MCF 10A (cell line): ENCODE measurements around the gene TGFB2. TPM values are rescaled to one million over a fixed set of nuclear protein-coding genes. Genes with fewer than 3 reads are reported as not detected.

Source experiments
- BruUV-seq: library from RNA; stranded (reverse); fragments of 400-500 nt; replicated peaks from 2 replicates; lab custom pipeline; 2021; lab: Mats Ljungman, UMichigan
- CTCF ChIA-PET: fragments of 300-600 bp; sonication (Branson Sonifier 250); formaldehyde crosslinking; extraction: SDS; loops from one replicate; lab custom pipeline; 2021; ENCODE audit warnings: antibody characterized with exemption, inconsistent platforms; lab: Yijun Ruan, JAX
- POLR2A ChIA-PET: fragments of 300-600, 350-650 bp; sonication (Branson Sonifier 250); formaldehyde crosslinking; extraction: SDS; loops from one replicate; lab custom pipeline; 2020; ENCODE audit warnings: antibody characterized with exemption, inconsistent platforms; lab: Yijun Ruan, JAX
- DNase-seq: peaks from one replicate; pipeline ENCODE4 v3.0.0-alpha.2; 2018; ENCODE audit not compliant: unreplicated experiment
- H3K27ac Mint-ChIP-seq: one replicate; pipeline ENCODE4 v1.8.0; 2022; ENCODE audit warnings: mild to moderate bottlenecking, low read depth, mixed read lengths; ENCODE audit not compliant: unreplicated experiment
- H3K27me3 Mint-ChIP-seq: one replicate; pipeline ENCODE4 v1.8.0; 2022; ENCODE audit warnings: mixed read lengths; ENCODE audit not compliant: insufficient read depth, unreplicated experiment
- H3K36me3 Mint-ChIP-seq: one replicate; pipeline ENCODE4 v1.8.0; 2022; ENCODE audit warnings: mild to moderate bottlenecking, moderate library complexity, mixed read lengths; ENCODE audit not compliant: insufficient read depth, unreplicated experiment
- H3K4me1 Mint-ChIP-seq: one replicate; pipeline ENCODE4 v1.8.0; 2022; ENCODE audit warnings: mixed read lengths; ENCODE audit not compliant: insufficient read depth, unreplicated experiment
- H3K4me3 Mint-ChIP-seq: one replicate; pipeline ENCODE4 v1.8.0; 2022; ENCODE audit warnings: mild to moderate bottlenecking, moderate library complexity, mixed read lengths; ENCODE audit not compliant: unreplicated experiment
- H3K9me3 Mint-ChIP-seq: one replicate; pipeline ENCODE4 v1.8.0; 2022; ENCODE audit warnings: mixed read lengths; ENCODE audit not compliant: unreplicated experiment
- intact Hi-C: fragments of 100-400 bp; cut with micrococcal nuclease; formaldehyde crosslinking; loops from 2 replicates; pipeline ENCODE4 v1.14.1; 2022
- total RNA-seq: library from RNA; stranded (reverse); gene quantifications from 2 replicates; pipeline ENCODE4 v1.2.3, GENCODE V29; 2022
- TF ChIP-seq, protein P1 (sequence below): fragments of 200-600 bp; IDR thresholded peaks from one replicate; pipeline ENCODE4 v1.8.0; 2022; ENCODE audit warnings: antibody characterized with exemption, mild to moderate bottlenecking; ENCODE audit not compliant: unreplicated experiment

The TGFB2 gene
- total RNA-seq, 1 experiment from 2014 or later, result 6.3 TPM

DNA sequence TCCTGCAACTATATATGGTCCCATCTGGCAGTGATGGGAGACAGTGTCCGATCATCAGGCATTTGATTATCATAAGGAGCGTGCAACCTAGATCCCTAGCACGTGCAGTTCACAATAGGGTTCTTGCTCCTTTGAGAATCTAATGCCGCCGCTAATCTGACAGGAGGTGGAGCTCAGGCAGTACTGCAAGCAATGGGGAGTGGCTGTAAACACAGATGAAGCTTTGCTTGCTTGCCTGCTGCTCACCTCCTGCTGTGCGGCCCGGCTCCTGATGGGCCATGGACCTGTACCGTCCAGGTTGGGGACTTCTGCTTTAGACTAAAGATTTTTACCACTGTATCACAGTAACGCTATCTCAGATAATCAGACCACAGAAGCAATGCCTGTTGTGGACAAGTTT lies 63.8 kb downstream of the TGFB2 start:
- TF ChIP-seq, protein P1, sequence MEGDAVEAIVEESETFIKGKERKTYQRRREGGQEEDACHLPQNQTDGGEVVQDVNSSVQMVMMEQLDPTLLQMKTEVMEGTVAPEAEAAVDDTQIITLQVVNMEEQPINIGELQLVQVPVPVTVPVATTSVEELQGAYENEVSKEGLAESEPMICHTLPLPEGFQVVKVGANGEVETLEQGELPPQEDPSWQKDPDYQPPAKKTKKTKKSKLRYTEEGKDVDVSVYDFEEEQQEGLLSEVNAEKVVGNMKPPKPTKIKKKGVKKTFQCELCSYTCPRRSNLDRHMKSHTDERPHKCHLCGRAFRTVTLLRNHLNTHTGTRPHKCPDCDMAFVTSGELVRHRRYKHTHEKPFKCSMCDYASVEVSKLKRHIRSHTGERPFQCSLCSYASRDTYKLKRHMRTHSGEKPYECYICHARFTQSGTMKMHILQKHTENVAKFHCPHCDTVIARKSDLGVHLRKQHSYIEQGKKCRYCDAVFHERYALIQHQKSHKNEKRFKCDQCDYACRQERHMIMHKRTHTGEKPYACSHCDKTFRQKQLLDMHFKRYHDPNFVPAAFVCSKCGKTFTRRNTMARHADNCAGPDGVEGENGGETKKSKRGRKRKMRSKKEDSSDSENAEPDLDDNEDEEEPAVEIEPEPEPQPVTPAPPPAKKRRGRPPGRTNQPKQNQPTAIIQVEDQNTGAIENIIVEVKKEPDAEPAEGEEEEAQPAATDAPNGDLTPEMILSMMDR, result no peak
- Mint-ChIP-seq H3K27ac (no peak overlapping the region), H3K27me3 (no peaks in the 10 kb centered on the region), H3K9me3 (no peaks in the 10 kb centered on the region), H3K36me3 (no peaks in the 10 kb centered on the region), H3K4me3 (no peak overlapping the region), H3K4me1 (peaks cover 10% of the 10 kb centered on the region)
- intact Hi-C loops, result no loop called here
- no TSS peak for BruUV-seq
- DNase-seq, result no peak
- ChIA-PET CTCF (no interaction called here), POLR2A (interaction anchor here (1.5 kb wide), 1 partner anchor 10 kb away, joined by 8 read pairs; no protein-coding TSS in a partner anchor)

DNA sequence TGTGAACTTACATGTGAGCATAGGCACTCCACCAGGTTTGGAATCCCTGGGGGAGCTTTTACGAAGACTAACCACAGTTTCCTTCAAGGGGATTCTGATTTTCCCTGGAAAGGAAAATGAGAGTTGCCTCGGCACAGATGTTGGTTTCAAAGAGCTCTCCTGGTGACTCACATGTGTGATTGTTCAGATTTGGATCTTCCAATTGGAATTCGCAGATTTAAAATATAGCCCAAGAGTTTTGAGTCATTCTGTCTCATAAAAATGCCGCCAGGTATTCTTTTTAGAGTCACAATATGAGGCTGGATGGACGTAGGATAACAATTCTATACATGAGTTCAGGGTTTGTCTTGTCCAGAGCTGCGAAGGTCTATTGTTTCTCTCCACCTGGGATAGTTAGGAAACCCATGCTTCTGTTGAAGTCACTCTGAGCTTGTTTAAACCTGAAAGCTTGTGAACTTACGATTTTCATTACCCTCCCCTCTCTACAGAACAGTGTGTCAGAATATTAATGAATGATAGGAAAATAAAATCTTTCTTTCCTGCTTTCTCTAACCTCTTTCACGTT lies 64.9 kb downstream of the TGFB2 start:
- no TSS peak for BruUV-seq
- peak; percentile 38 for DNase-seq
- POLR2A ChIA-PET, result interaction anchor here (0.8 to 1.5 kb wide), 5 partner anchors 8 to 50 kb away, joined by 3 to 8 read pairs (median 4); no protein-coding TSS in a partner anchor

DNA sequence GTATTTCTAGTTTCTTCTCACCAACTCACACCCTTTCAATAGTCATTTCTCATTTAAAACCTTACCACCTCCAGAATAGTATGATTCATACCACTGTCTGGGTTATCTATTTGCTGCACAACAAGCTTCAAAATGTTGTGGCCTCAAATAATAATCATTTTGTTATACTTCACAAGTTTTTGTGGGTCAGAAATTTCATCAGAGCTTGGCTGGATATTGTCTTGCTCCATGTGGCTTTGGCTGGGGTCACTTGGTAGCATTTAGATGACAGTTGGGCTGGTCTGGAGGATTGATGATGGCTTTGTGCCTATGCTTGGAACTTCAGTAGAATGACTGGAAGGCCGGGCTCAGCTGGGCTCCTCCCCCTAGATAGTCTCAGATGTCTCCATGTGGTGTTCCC lies 66.0 kb downstream of the TGFB2 start:
- Mint-ChIP-seq H3K27ac (no peak overlapping the region), H3K9me3 (no peaks in the 10 kb centered on the region), H3K36me3 (no peaks in the 10 kb centered on the region), H3K4me1 (peaks cover 10% of the 10 kb centered on the region), H3K4me3 (no peak overlapping the region), H3K27me3 (no peaks in the 10 kb centered on the region)
- CTCF ChIA-PET, result interaction anchor here (0.5 to 1.8 kb wide), 4 partner anchors 9 to 222 kb away, joined by 3 to 9 read pairs (median 4); no protein-coding TSS in a partner anchor
- POLR2A ChIA-PET, result interaction anchor here (0.8 to 1.5 kb wide), 2 partner anchors 9 to 27 kb away, joined by 3 to 4 read pairs; no protein-coding TSS in a partner anchor
- no TSS peak for BruUV-seq
- intact Hi-C loops, result no loop called here
- TF ChIP-seq, protein P1, result no peak
- no peak for DNase-seq

More for the DNA sequence above, 64.9 kb downstream of the TGFB2 start:
- H3K9me3 Mint-ChIP-seq, result no peaks in the 10 kb centered on the region
- no peak overlapping the region for H3K27ac Mint-ChIP-seq
- CTCF ChIA-PET, result interaction anchor here (0.6 to 1.8 kb wide), 4 partner anchors 10 to 657 kb away, joined by 3 to 9 read pairs (median 4); no protein-coding TSS in a partner anchor
- TF ChIP-seq, protein P1, result no peak
- H3K4me3 Mint-ChIP-seq, result no peak overlapping the region
- no peaks in the 10 kb centered on the region for H3K27me3 Mint-ChIP-seq
- intact Hi-C loops, result no loop called here
- H3K36me3 Mint-ChIP-seq, result no peaks in the 10 kb centered on the region
- H3K4me1 Mint-ChIP-seq, result peaks cover 10% of the 10 kb centered on the region

DNA sequence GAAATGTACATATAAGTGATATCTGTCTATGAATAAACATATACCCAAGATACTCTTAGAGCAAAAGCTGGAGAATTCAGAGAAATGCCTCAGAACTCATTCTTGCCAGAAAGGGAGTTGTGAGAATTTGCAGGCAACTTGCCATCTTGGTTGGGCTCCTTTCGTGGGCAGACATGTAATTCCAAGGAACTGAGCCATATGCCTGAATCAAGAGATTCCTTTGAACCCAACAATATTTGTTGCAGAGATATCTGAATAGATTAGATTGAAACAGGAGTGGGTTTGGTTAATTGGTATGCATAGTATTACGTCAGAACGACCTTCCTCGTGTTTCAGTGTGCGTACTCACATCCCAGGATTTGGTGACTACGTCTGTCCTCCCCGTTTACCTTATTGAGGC lies 67.0 kb downstream of the TGFB2 start:
- CTCF ChIA-PET, result interaction anchor here (0.6 to 1.1 kb wide), 2 partner anchors 32 to 280 kb away, joined by 3 to 5 read pairs; no protein-coding TSS in a partner anchor
- peaks cover 10% of the 10 kb centered on the region for H3K4me1 Mint-ChIP-seq
- intact Hi-C loops, result no loop called here
- no peaks in the 10 kb centered on the region for H3K36me3 Mint-ChIP-seq
- H3K27ac Mint-ChIP-seq, result no peak overlapping the region
- BruUV-seq, result no TSS peak
- H3K4me3 Mint-ChIP-seq, result no peak overlapping the region
- POLR2A ChIA-PET, result interaction anchor here (0.7 to 1.4 kb wide), 2 partner anchors 14 to 15 kb away, joined by 3 read pairs; no protein-coding TSS in a partner anchor
- H3K27me3 Mint-ChIP-seq, result no peaks in the 10 kb centered on the region
- H3K9me3 Mint-ChIP-seq, result peaks cover 8% of the 10 kb centered on the region
- no peak for DNase-seq
- TF ChIP-seq, protein P1, result no peak
